Spleen (tissue), 7 donors: Measurements from ENCODE around the gene ERBB4.

ENCODE experiments used
- CTCF ChIP-seq, 11 experiments: fragments of 200-600 bp in 7 of 11; fragments of 450-650 bp in 4 of 11; sonication (generic) in 4 of 11; IDR thresholded peaks in 8 of 11; conservative IDR thresholded peaks in 3 of 11; 1 replicate in 7 of 11; 2 replicates in 4 of 11; pipeline versions ENCODE4 v1.4.0 to v1.8.0; 2016 to 2021; ENCODE audit warnings: antibody characterized with exemption in 11 of 11, inconsistent platforms in 4 of 11, mild to moderate bottlenecking in 1 of 11
- POLR2A ChIP-seq, 3 donors: fragments of 450-650 bp; IDR thresholded peaks; one replicate each; pipeline ENCODE4 v1.5.1; 2017; ENCODE audit warnings: antibody characterized with exemption in 3 of 3, mild to moderate bottlenecking in 1 of 3
- donor health status: DM: no; HTN: no; CAD: no; lungs with moderate emphysema.
- donor health status: DM: no; HTN: no; CAD: no.
- donor health status: DM: no; HTN: no; CAD: no.

- TF ChIP-seq CTCF (IDR thresholded peaks at IDR 0.05 in 8 of 11, conservative IDR thresholded peaks at IDR 0.05 in 3 of 11) (no peak), POLR2A (IDR thresholded peaks at IDR 0.05) (no peak)
These were observed 1059.0 kb downstream of the ERBB4 start for GRCh38 chr2:211479536-211480150.
